ENCODE measurements around the gene GPR143. TPM values are rescaled to one million over a fixed set of nuclear protein-coding genes. Genes with fewer than 3 reads are reported as not detected.

GPR143 gene
- total and polyA plus RNA-seq, 10 donors, result 0.17 TPM; not detected in 9

DNA sequence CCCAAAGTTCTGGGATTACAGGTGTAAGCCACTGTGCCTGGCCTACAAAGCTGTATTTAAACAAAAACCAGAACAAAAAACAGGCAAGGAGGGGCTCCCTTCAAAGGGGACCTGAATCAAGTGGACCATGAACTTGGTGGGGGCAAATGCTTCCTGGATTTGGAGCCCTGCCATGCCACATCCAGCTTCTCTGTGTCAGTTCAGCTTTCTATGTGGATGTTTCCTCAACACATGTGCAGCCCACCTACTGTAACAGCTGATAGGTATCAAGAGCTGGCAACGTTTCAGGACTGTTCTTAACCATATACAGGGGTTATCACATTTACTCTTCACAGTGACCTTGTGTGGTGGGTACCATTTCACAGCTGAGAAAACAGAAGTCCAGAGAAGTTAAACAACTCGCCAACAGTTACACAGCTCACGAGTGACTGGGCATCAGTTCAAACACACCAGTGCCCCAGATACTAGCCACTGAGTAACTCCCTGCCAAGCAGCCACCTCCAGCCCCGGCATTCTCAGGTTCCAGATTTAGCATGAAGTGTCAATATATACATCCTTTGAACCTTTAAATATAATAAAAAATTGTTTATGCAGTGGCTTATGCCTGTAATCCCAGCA lies 7.5 kb downstream of the GPR143 start:
- H3K9me3 ChIP-seq, result peaks cover 0 to 24% (median 2%) of the 10 kb centered on the region in 8 donors
- intact Hi-C loops (cut with DNase I; ENCODE audit: low total_unique reads), result no loop called here
- no peaks in the 10 kb centered on the region for H3K36me3 ChIP-seq
- H3K4me3 ChIP-seq, result no peak overlapping the region
- no peak for DNase-seq
- H3K27me3 ChIP-seq (replicated peaks in 1 of 7), result peaks cover 0 to 5% (median 0%) of the 10 kb centered on the region in 7 donors
- no peak overlapping the region for H3K27ac ChIP-seq
- 27 to 53% (median 46%) methylated on average over 2 to 4 of the region's 4 CpGs for WGBS, 5 donors
- no peaks in the 10 kb centered on the region for H3K4me1 ChIP-seq
- TF ChIP-seq POLR2AphosphoS5 (IDR thresholded peaks at IDR 0.05) (no peak), POLR2A (IDR thresholded peaks at IDR 0.05) (no peak)
- TF ChIP-seq, protein P1, sequence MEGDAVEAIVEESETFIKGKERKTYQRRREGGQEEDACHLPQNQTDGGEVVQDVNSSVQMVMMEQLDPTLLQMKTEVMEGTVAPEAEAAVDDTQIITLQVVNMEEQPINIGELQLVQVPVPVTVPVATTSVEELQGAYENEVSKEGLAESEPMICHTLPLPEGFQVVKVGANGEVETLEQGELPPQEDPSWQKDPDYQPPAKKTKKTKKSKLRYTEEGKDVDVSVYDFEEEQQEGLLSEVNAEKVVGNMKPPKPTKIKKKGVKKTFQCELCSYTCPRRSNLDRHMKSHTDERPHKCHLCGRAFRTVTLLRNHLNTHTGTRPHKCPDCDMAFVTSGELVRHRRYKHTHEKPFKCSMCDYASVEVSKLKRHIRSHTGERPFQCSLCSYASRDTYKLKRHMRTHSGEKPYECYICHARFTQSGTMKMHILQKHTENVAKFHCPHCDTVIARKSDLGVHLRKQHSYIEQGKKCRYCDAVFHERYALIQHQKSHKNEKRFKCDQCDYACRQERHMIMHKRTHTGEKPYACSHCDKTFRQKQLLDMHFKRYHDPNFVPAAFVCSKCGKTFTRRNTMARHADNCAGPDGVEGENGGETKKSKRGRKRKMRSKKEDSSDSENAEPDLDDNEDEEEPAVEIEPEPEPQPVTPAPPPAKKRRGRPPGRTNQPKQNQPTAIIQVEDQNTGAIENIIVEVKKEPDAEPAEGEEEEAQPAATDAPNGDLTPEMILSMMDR (IDR thresholded peaks at IDR 0.05 in 8 of 11, conservative IDR thresholded peaks at IDR 0.05 in 3 of 11), result no peak

DNA sequence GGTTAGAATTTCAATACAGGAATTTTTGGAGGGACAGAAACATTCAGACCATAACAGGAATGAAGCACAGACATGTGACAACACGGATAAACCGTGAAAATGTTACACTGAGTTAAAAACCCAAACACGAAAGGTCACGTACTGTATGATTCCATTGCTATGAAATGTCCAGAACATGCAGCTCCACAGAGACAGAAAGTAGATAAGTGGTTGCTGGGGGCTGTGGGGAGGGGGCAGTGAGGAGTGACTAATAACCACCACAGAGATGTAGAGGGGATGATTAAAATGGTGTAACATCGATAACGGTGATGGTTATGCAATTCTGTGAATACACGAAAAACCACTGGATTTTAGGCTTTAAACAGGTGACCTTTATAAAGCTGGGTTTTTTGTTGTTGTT lies 8.3 kb downstream of the GPR143 start:
- Histone ChIP-seq H3K4me3 (no peak overlapping the region), H3K9me3 (peaks cover 0 to 24% (median 2%) of the 10 kb centered on the region in 8 donors), H3K27me3 (replicated peaks in 1 of 7) (peaks cover 0 to 10% (median 0%) of the 10 kb centered on the region in 7 donors), H3K27ac (no peak overlapping the region), H3K36me3 (no peaks in the 10 kb centered on the region), H3K4me1 (no peaks in the 10 kb centered on the region)
- TF ChIP-seq POLR2AphosphoS5 (IDR thresholded peaks at IDR 0.05) (no peak), POLR2A (IDR thresholded peaks at IDR 0.05) (no peak)
- TF ChIP-seq, protein P1 (IDR thresholded peaks at IDR 0.05 in 8 of 11, conservative IDR thresholded peaks at IDR 0.05 in 3 of 11), result no peak
- 85 to 94% (median 88%) methylated on average over 7 of the region's 7 CpGs for WGBS, 5 donors
- no peak for DNase-seq
- intact Hi-C loops (cut with DNase I; ENCODE audit: low total_unique reads), result no loop called here

GRCh38 chrX:9749146-9749692 lies 16.4 kb downstream of the GPR143 start:
- Histone ChIP-seq H3K27ac (no peak overlapping the region), H3K9me3 (peaks cover 0 to 2% (median 0%) of the 10 kb centered on the region in 8 donors), H3K4me1 (no peaks in the 10 kb centered on the region), H3K36me3 (no peaks in the 10 kb centered on the region), H3K4me3 (no peak overlapping the region), H3K27me3 (replicated peaks in 1 of 7) (peaks cover 0 to 5% (median 0%) of the 10 kb centered on the region in 7 donors)
- DNase-seq, result no peak
- WGBS, 5 donors, result 41 to 53% (median 50%) methylated on average over 5 to 11 of the region's 11 CpGs
- intact Hi-C loops (cut with DNase I; ENCODE audit: low total_unique reads), result no loop called here
- TF ChIP-seq POLR2AphosphoS5 (IDR thresholded peaks at IDR 0.05), result no peak
- no peak for TF ChIP-seq POLR2A (IDR thresholded peaks at IDR 0.05)
- TF ChIP-seq, protein P1 (IDR thresholded peaks at IDR 0.05 in 8 of 11, conservative IDR thresholded peaks at IDR 0.05 in 3 of 11), result no peak

GRCh38 chrX:9747644-9748043 lies 18.0 kb downstream of the GPR143 start:
- DNase-seq, result no peak
- no peaks in the 10 kb centered on the region for H3K36me3 ChIP-seq
- no peak overlapping the region for H3K27ac ChIP-seq
- 87 to 93% (median 90%) methylated on average over 4 of the region's 4 CpGs for WGBS, 5 donors
- H3K27me3 ChIP-seq (replicated peaks in 1 of 7), result peaks cover 0 to 2% (median 0%) of the 10 kb centered on the region in 7 donors
- no peak overlapping the region for H3K4me3 ChIP-seq
- no peaks in the 10 kb centered on the region for H3K4me1 ChIP-seq
- H3K9me3 ChIP-seq, result peaks cover 0 to 2% (median 0%) of the 10 kb centered on the region in 8 donors
- TF ChIP-seq, protein P1 (IDR thresholded peaks at IDR 0.05 in 8 of 11, conservative IDR thresholded peaks at IDR 0.05 in 3 of 11), result no peak
- TF ChIP-seq POLR2A (IDR thresholded peaks at IDR 0.05), result no peak
- TF ChIP-seq POLR2AphosphoS5 (IDR thresholded peaks at IDR 0.05), result no peak
- intact Hi-C loops (cut with DNase I; ENCODE audit: low total_unique reads), result no loop called here
